Nephron progenitor cell (in vitro differentiated cells): ENCODE data around the gene SMIM10L1.

Experiments used
- DNase-seq: peaks from one replicate; pipeline ENCODE4 v3.0.0; 2021
- H3K27ac Mint-ChIP-seq: 2 replicates; pipeline ENCODE4 v1.8.0; 2021; ENCODE audit warnings: mild to moderate bottlenecking, moderate library complexity, mixed read lengths
- H3K27me3 Mint-ChIP-seq: 2 replicates; pipeline ENCODE4 v1.8.0; 2021; ENCODE audit warnings: mild to moderate bottlenecking, low read depth, mixed read lengths; ENCODE audit not compliant: poor library complexity
- H3K36me3 Mint-ChIP-seq: 2 replicates; pipeline ENCODE4 v1.8.0; 2021; ENCODE audit warnings: low read depth, mixed read lengths
- H3K4me1 Mint-ChIP-seq: 2 replicates; pipeline ENCODE4 v1.8.0; 2021; ENCODE audit warnings: mixed read lengths
- H3K4me3 Mint-ChIP-seq: 2 replicates; pipeline ENCODE4 v1.8.0; 2021; ENCODE audit warnings: mild to moderate bottlenecking, moderate library complexity, mixed read lengths
- H3K9me3 Mint-ChIP-seq: 2 replicates; pipeline ENCODE4 v1.8.0; 2021; ENCODE audit warnings: mild to moderate bottlenecking, moderate library complexity, mixed read lengths
- CTCF ChIP-seq: fragments of 200-600 bp; sonication (generic); IDR thresholded peaks from 2 replicates; pipeline ENCODE4 v1.5.0; 2021; ENCODE audit warnings: antibody characterized with exemption

Gene SMIM10L1

DNA sequence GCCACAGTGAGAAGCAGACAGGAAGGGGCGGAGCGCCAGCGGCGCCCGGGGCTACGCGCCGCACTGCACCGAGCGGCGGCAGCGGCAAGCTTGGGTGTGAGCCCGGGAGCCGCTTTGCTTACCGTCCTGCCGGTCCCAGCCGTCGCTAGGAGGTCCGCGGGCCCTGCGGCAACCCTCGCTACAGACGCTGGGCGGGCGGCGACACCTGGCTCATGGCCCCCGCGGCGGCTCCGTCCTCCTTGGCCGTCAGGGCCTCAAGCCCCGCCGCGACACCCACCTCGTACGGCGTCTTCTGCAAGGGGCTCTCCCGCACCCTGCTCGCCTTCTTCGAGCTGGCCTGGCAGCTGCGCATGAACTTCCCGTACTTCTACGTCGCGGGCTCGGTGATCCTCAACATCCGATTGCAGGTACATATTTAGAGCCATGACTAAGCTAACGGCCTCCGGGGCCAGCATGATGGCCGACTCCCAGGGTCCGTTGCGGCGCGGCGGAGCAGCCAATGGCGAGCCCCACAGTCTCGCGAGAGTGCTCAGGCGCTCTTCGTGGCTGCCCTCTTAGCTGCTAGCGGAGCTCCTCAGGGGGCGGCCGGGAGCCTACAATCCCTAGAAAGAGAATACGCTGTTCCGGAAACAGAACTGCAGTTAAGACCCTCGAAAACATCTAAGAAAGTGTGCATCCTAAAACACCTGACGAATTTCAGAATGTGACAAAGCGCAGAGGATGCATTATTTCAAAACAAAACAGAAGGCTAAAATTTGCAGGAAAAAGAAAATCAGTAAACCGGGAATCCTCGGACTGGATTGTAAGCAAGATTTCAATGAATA, at the start of gene SMIM10L1:
Gene SMIM10L1 (plus strand): TSS at position 50 of the 824 bp plus-strand sequence. CDS start 163 bp downstream, at position 213.
- peak within 1 kb of the TSS; percentile 100 for H3K27ac Mint-ChIP-seq
- peaks cover 47% of the 10 kb centered on the region for H3K4me1 Mint-ChIP-seq

DNA sequence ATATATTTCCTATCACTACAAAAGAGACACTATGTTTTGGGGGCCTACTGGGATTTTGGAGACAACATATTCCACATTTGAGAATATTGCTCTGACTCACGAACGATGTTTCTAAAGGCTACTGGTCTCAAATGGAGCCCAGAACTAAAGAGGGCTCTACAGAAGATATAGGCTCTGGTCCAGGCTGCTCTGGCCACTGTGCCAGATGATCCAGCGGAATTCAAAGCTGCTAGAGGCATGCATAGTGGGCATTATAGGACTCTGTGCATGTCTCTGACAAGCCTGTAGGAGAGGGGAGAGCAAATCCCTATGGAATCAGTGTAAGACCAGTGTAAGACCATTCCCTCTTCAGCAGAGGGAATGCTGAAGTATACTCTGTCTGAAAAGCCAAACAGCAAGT, 40.6 kb upstream of the SMIM10L1 start:
- TF ChIP-seq CTCF = no peak
- Mint-ChIP-seq H3K36me3 (peaks cover 74% of the 10 kb centered on the region), H3K9me3 (peaks cover 29% of the 10 kb centered on the region), H3K4me1 (no peaks in the 10 kb centered on the region), H3K27me3 (peaks cover 3% of the 10 kb centered on the region), H3K4me3 (no peak overlapping the region), H3K27ac (no peak overlapping the region)
- DNase-seq = no peak

More for the DNA sequence above, at the start of gene SMIM10L1:
- Mint-ChIP-seq H3K36me3 (peaks cover 69% of the 10 kb centered on the region), H3K4me3 (peak within 1 kb of the TSS; percentile 99), H3K27me3 (peaks cover 6% of the 10 kb centered on the region), H3K9me3 (no peaks in the 10 kb centered on the region)
- TF ChIP-seq CTCF = no peak
- DNase-seq = peak; percentile 87

GRCh38 chr12:11130999-11131398, 40.0 kb upstream of the SMIM10L1 start:
- no peak for TF ChIP-seq CTCF
- DNase-seq = no peak
- peaks cover 3% of the 10 kb centered on the region for H3K27me3 Mint-ChIP-seq
- H3K36me3 Mint-ChIP-seq = peaks cover 72% of the 10 kb centered on the region
- peak overlapping the region; percentile 81 for H3K27ac Mint-ChIP-seq
- H3K4me3 Mint-ChIP-seq = no peak overlapping the region
- no peaks in the 10 kb centered on the region for H3K4me1 Mint-ChIP-seq
- peaks cover 27% of the 10 kb centered on the region for H3K9me3 Mint-ChIP-seq

DNA sequence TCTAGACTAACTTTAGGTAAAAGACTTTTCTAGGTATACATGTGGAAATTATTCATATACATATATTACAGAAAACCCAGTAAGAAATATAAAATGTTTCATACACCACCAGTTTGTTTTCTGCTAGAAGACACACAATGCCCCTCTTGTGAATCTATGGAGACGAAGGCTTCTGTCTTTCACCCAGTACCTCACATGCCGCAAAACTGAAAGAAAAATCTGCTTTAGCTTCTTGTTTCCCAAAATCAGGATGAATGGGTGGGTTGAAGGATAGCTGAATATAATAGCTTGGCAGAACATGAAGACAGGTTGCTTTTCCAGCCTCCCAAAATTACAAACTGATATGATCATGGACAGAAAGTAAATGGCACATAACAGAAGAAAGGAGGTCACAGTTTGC, 37.8 kb upstream of the SMIM10L1 start:
- H3K36me3 Mint-ChIP-seq = peaks cover 61% of the 10 kb centered on the region
- no peak for DNase-seq
- peaks cover 3% of the 10 kb centered on the region for H3K27me3 Mint-ChIP-seq
- H3K9me3 Mint-ChIP-seq = peaks cover 12% of the 10 kb centered on the region
- no peaks in the 10 kb centered on the region for H3K4me1 Mint-ChIP-seq
- TF ChIP-seq CTCF = no peak
- no peak overlapping the region for H3K27ac Mint-ChIP-seq
- no peak overlapping the region for H3K4me3 Mint-ChIP-seq

- H3K27me3 Mint-ChIP-seq = peaks cover 3% of the 10 kb centered on the region
- H3K4me1 Mint-ChIP-seq = no peaks in the 10 kb centered on the region
- H3K4me3 Mint-ChIP-seq = no peak overlapping the region
- TF ChIP-seq CTCF = no peak
- H3K9me3 Mint-ChIP-seq = peaks cover 5% of the 10 kb centered on the region
- DNase-seq = no peak
- H3K36me3 Mint-ChIP-seq = peaks cover 55% of the 10 kb centered on the region
- H3K27ac Mint-ChIP-seq = peak overlapping the region; percentile 3
Observed at GRCh38 chr12:11133816-11134215, 37.2 kb upstream of the SMIM10L1 start.

DNA sequence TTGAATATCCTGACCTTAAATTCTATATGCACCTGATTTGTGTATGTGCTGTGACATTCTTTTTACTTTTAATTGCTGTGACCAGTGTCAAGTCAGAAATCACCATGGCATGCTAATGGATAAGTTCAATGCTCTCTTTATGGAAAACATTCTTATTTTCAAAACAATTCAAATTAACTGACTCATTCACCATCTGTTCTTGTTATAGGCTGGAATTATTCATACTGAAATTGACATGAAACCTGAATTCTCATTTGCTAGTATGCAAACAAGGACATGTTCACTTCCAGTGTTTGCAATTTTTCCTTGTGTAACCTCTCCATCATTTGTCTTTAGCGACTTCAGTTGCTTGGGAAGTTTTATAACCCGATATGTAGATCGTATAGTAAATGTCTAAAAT, 36.7 kb upstream of the SMIM10L1 start, which contains the start of gene TAS2R30:
Gene TAS2R30 (minus strand): TSS at position 340 of the 400 bp plus-strand sequence. CDS start 400 bp downstream, outside the sequence.
- no peak for DNase-seq
- H3K9me3 Mint-ChIP-seq = peaks cover 4% of the 10 kb centered on the region
- peaks cover 3% of the 10 kb centered on the region for H3K27me3 Mint-ChIP-seq
- peak within 1 kb of the TSS; percentile 3 for H3K27ac Mint-ChIP-seq
- no peak within 1 kb of the TSS for H3K4me3 Mint-ChIP-seq
- H3K4me1 Mint-ChIP-seq = no peaks in the 10 kb centered on the region
- no peak for TF ChIP-seq CTCF
- peaks cover 55% of the 10 kb centered on the region for H3K36me3 Mint-ChIP-seq
